CD4-positive, alpha-beta T cell treated with Interleukin-12 subunit alpha and Interleukin-12 subunit beta, for 1 hour (primary cell): ENCODE measurements around the gene ITPRID1.

Experiments
- DNase-seq: peaks from one replicate; pipeline ENCODE4 v3.0.0-alpha.2; 2020

ITPRID1 gene

DNA sequence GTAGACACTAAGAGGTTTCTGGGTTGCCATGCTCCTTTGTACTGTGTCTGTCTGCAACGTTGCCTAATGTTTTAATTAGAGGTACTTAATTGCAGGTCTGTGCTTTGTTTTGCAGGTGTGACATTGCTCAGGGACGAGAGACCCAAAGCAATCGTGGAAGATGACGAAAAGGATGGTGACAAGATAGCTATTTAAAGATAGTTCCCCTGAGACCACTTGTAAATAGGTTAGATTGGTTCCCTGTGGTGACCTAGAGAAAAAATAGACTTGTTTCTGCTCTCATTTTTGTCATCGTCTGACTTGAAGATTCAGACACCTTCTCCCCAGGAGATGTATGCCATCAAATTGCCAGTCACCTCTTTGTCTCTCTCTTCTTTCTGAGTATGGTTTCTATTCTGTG, 193.2 kb downstream of the ITPRID1 start:
- no peak for DNase-seq
